ENCODE results near the gene AMBRA1.

The AMBRA1 gene

GRCh38 chr11:46438211-46438610 is 155.6 kb downstream of the AMBRA1 start:
- no peak overlapping the region for H3K9ac ChIP-seq (ENCODE audit: low read depth, low read length)
- H3K79me2 ChIP-seq (ENCODE audit: insufficient read depth, low read length), result 0 out of 2 replicates have a peak, but pooled peaks cover 2% of the 10 kb centered on the region
- H3K4me2 ChIP-seq (ENCODE audit: insufficient read depth, low read length), result no peak overlapping the region
- no peak for ATAC-seq (ENCODE audit: insufficient read depth, low read depth)
- no peak for DNase-seq
- no peak overlapping the region for H3K4me3 ChIP-seq (ENCODE audit: low read depth in 1 of 2, low read length in 2 of 2)
- H3K9me3 ChIP-seq (ENCODE audit: insufficient read depth, low read length, severe bottlenecking), result no peaks in the 10 kb centered on the region
- H3K4me1 ChIP-seq (ENCODE audit: insufficient read depth, low read length), result no peaks in the 10 kb centered on the region
- H3K36me3 ChIP-seq (ENCODE audit: insufficient read depth, low read length), result peaks cover 72% of the 10 kb centered on the region
- H3K27me3 ChIP-seq (ENCODE audit: insufficient read depth, low read length, poor library complexity), result no peaks in the 10 kb centered on the region
- H4K20me1 ChIP-seq (ENCODE audit: insufficient read depth, low read length), result peaks cover 4% of the 10 kb centered on the region
- H2AFZ ChIP-seq (ENCODE audit: low read depth, low read length), result no peak overlapping the region
- H3K27ac ChIP-seq (ENCODE audit: low read length), result no peak overlapping the region
- TF ChIP-seq CTCF (IDR thresholded peaks at IDR 0.05; ENCODE audit: borderline replicate concordance, extremely low read depth, low read length, poor library complexity, severe bottlenecking) (no peak), EZH2 (IDR thresholded peaks at IDR 0.05; ENCODE audit: borderline replicate concordance, low read depth, low read length, severe bottlenecking) (no peak)

- no peaks in the 10 kb centered on the region for H3K27me3 ChIP-seq (ENCODE audit: insufficient read depth, low read length, poor library complexity)
- no peak overlapping the region for H3K4me2 ChIP-seq (ENCODE audit: insufficient read depth, low read length)
- H3K4me1 ChIP-seq (ENCODE audit: insufficient read depth, low read length), result no peaks in the 10 kb centered on the region
- no peak overlapping the region for H2AFZ ChIP-seq (ENCODE audit: low read depth, low read length)
- peaks cover 4% of the 10 kb centered on the region for H4K20me1 ChIP-seq (ENCODE audit: insufficient read depth, low read length)
- H3K36me3 ChIP-seq (ENCODE audit: insufficient read depth, low read length), result peaks cover 72% of the 10 kb centered on the region
- no peak for TF ChIP-seq CTCF (IDR thresholded peaks at IDR 0.05; ENCODE audit: borderline replicate concordance, extremely low read depth, low read length, poor library complexity, severe bottlenecking)
- no peak for TF ChIP-seq EZH2 (IDR thresholded peaks at IDR 0.05; ENCODE audit: borderline replicate concordance, low read depth, low read length, severe bottlenecking)
- H3K27ac ChIP-seq (ENCODE audit: low read length), result no peak overlapping the region
- ATAC-seq (ENCODE audit: insufficient read depth, low read depth), result no peak
- H3K4me3 ChIP-seq (ENCODE audit: low read depth in 1 of 2, low read length in 2 of 2), result no peak overlapping the region
- no peak for DNase-seq
- no peak overlapping the region for H3K9ac ChIP-seq (ENCODE audit: low read depth, low read length)
- H3K9me3 ChIP-seq (ENCODE audit: insufficient read depth, low read length, severe bottlenecking), result no peaks in the 10 kb centered on the region
- 0 out of 2 replicates have a peak, but pooled peaks cover 2% of the 10 kb centered on the region for H3K79me2 ChIP-seq (ENCODE audit: insufficient read depth, low read length)
Observed at GRCh38 chr11:46437122-46437689, 156.6 kb downstream of the AMBRA1 start.

GRCh38 chr11:46436113-46436512 is 157.7 kb downstream of the AMBRA1 start:
- H3K9me3 ChIP-seq (ENCODE audit: insufficient read depth, low read length, severe bottlenecking), result no peaks in the 10 kb centered on the region
- H3K4me3 ChIP-seq (ENCODE audit: low read depth in 1 of 2, low read length in 2 of 2), result no peak overlapping the region
- peaks cover 7% of the 10 kb centered on the region for H4K20me1 ChIP-seq (ENCODE audit: insufficient read depth, low read length)
- TF ChIP-seq EZH2 (IDR thresholded peaks at IDR 0.05; ENCODE audit: borderline replicate concordance, low read depth, low read length, severe bottlenecking), result no peak
- TF ChIP-seq CTCF (IDR thresholded peaks at IDR 0.05; ENCODE audit: borderline replicate concordance, extremely low read depth, low read length, poor library complexity, severe bottlenecking), result no peak
- ATAC-seq (ENCODE audit: insufficient read depth, low read depth) (no peak), DNase-seq (no peak)
- 0 out of 2 replicates have a peak, but pooled peaks cover 2% of the 10 kb centered on the region for H3K79me2 ChIP-seq (ENCODE audit: insufficient read depth, low read length)
- H3K27me3 ChIP-seq (ENCODE audit: insufficient read depth, low read length, poor library complexity), result no peaks in the 10 kb centered on the region
- H3K4me1 ChIP-seq (ENCODE audit: insufficient read depth, low read length), result no peaks in the 10 kb centered on the region
- H2AFZ ChIP-seq (ENCODE audit: low read depth, low read length), result no peak overlapping the region
- no peak overlapping the region for H3K27ac ChIP-seq (ENCODE audit: low read length)
- H3K36me3 ChIP-seq (ENCODE audit: insufficient read depth, low read length), result peaks cover 72% of the 10 kb centered on the region
- no peak overlapping the region for H3K4me2 ChIP-seq (ENCODE audit: insufficient read depth, low read length)
- no peak overlapping the region for H3K9ac ChIP-seq (ENCODE audit: low read depth, low read length)
